H1 (cell line): ENCODE measurements around the gene ESPNL.

Source experiments
- E2F6 ChIP-seq: IDR thresholded peaks from 2 replicates; pipeline ENCODE4 v1.6.1; 2012; ENCODE audit warnings: inconsistent platforms
- EP300 ChIP-seq, 2 experiments: IDR thresholded peaks; 1 replicate in 1 of 2; 2 replicates in 1 of 2; pipeline ENCODE4 v1.6.1; 2011 to 2012; ENCODE audit warnings: low read depth in 2 of 2, low read length in 2 of 2, mild to moderate bottlenecking in 2 of 2, borderline replicate concordance in 1 of 2, inconsistent platforms in 1 of 2, moderate library complexity in 1 of 2
- POLR2A ChIP-seq, 2 experiments: IDR thresholded peaks; 1 replicate in 1 of 2; 2 replicates in 1 of 2; pipeline ENCODE4 v1.6.1; 2011; ENCODE audit warnings: low read depth in 2 of 2, low read length in 2 of 2, mild to moderate bottlenecking in 2 of 2; ENCODE audit errors: control extremely low read depth in 1 of 2
- POLR2AphosphoS5 ChIP-seq: IDR thresholded peaks from 2 replicates; pipeline ENCODE4 v1.6.1; 2011; ENCODE audit warnings: low read depth, low read length
- SIN3A ChIP-seq, 2 experiments: IDR thresholded peaks in 1 of 2; conservative IDR thresholded peaks in 1 of 2; 2 replicates each; pipeline ENCODE4 v1.6.1; 2011 to 2012; ENCODE audit warnings: low read length in 2 of 2, improper control_type of control experiment in 1 of 2, low read depth in 1 of 2, mild to moderate bottlenecking in 1 of 2
- USF2 ChIP-seq: IDR thresholded peaks from 2 replicates; pipeline ENCODE4 v1.6.1; 2011; ENCODE audit warnings: low read length, improper control_type of control experiment
- YY1 ChIP-seq: IDR thresholded peaks from 2 replicates; pipeline ENCODE4 v1.6.1; 2011; ENCODE audit warnings: low read depth, mild to moderate bottlenecking, low read length
- TF ChIP-seq, protein P1 (sequence below), 3 experiments: IDR thresholded peaks; 1 replicate in 2 of 3; 2 replicates in 1 of 3; pipeline versions ENCODE4 v1.5.1 to v1.6.1; 2011; ENCODE audit warnings: low read length in 3 of 3, mild to moderate bottlenecking in 3 of 3, inconsistent platforms in 2 of 3, low read depth in 1 of 3, moderate library complexity in 1 of 3; ENCODE audit not compliant: insufficient read depth in 1 of 3; ENCODE audit errors: control extremely low read depth in 1 of 3

- no peak for TF ChIP-seq SIN3A (conservative IDR thresholded peaks at IDR 0.05 in 1 of 2, IDR thresholded peaks at IDR 0.05 in 1 of 2; ENCODE audit: low read depth in 1 of 2, low read length in 2 of 2)
- no peak for TF ChIP-seq E2F6
- TF ChIP-seq, protein P1, sequence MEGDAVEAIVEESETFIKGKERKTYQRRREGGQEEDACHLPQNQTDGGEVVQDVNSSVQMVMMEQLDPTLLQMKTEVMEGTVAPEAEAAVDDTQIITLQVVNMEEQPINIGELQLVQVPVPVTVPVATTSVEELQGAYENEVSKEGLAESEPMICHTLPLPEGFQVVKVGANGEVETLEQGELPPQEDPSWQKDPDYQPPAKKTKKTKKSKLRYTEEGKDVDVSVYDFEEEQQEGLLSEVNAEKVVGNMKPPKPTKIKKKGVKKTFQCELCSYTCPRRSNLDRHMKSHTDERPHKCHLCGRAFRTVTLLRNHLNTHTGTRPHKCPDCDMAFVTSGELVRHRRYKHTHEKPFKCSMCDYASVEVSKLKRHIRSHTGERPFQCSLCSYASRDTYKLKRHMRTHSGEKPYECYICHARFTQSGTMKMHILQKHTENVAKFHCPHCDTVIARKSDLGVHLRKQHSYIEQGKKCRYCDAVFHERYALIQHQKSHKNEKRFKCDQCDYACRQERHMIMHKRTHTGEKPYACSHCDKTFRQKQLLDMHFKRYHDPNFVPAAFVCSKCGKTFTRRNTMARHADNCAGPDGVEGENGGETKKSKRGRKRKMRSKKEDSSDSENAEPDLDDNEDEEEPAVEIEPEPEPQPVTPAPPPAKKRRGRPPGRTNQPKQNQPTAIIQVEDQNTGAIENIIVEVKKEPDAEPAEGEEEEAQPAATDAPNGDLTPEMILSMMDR (IDR thresholded peaks at IDR 0.05; ENCODE audit: control extremely low read depth in 1 of 3, insufficient read depth in 1 of 3, low read depth in 1 of 3, low read length in 3 of 3), result no peak
- TF ChIP-seq POLR2A (IDR thresholded peaks at IDR 0.05; ENCODE audit: control extremely low read depth in 1 of 2, low read depth in 2 of 2, low read length in 2 of 2), result no peak
- TF ChIP-seq POLR2AphosphoS5, result no peak
- no peak for TF ChIP-seq USF2
- no peak for TF ChIP-seq YY1
- no peak for TF ChIP-seq EP300 (IDR thresholded peaks at IDR 0.05; ENCODE audit: borderline replicate concordance in 1 of 2, low read depth in 2 of 2, low read length in 2 of 2)
Observed at GRCh38 chr2:238149841-238150572, 49.9 kb downstream of the ESPNL start.
